Stimulated activated effector memory CD8-positive, alpha-beta T cell treated with anti-CD3 and anti-CD28 coated beads, Interleukin-12 subunit alpha, Interleukin-12 subunit beta, amount 100 ng/mL, for 72 hours (primary cell): ENCODE measurements around the gene ZC3H12C.
A peak's percentile ranks its signal among the peaks of the same experiment; 100 is the strongest.
"Not testable (repeated sequence)": the region's sequence is repeated elsewhere in the genome, so short reads cannot be mapped to it uniquely, and the experiment has no call there.

Experiments
- ATAC-seq: fragments of 150-1000 bp; cut with Tn5 transposase; 2 replicates; pipeline ENCODE4 v1.10.0; 2021
- DNase-seq, 2 donors: peaks; one replicate each; pipeline ENCODE4 v3.0.0; 2021 to 2022; ENCODE audit warnings: low spot score in 2 of 2
- H3K27ac Mint-ChIP-seq: one replicate; pipeline ENCODE4 v1.8.0; 2022; ENCODE audit warnings: mild to moderate bottlenecking, mixed read lengths
- H3K36me3 Mint-ChIP-seq: one replicate; pipeline ENCODE4 v1.8.0; 2022; ENCODE audit warnings: mild to moderate bottlenecking, mixed read lengths
- H3K4me1 Mint-ChIP-seq: one replicate; pipeline ENCODE4 v1.8.0; 2022; ENCODE audit warnings: mixed read lengths
- H3K4me3 Mint-ChIP-seq: one replicate; pipeline ENCODE4 v1.8.0; 2022; ENCODE audit warnings: mild to moderate bottlenecking, mixed read lengths
- H3K9me3 Mint-ChIP-seq: one replicate; pipeline ENCODE4 v1.8.0; 2022; ENCODE audit warnings: mixed read lengths

ZC3H12C gene

DNA sequence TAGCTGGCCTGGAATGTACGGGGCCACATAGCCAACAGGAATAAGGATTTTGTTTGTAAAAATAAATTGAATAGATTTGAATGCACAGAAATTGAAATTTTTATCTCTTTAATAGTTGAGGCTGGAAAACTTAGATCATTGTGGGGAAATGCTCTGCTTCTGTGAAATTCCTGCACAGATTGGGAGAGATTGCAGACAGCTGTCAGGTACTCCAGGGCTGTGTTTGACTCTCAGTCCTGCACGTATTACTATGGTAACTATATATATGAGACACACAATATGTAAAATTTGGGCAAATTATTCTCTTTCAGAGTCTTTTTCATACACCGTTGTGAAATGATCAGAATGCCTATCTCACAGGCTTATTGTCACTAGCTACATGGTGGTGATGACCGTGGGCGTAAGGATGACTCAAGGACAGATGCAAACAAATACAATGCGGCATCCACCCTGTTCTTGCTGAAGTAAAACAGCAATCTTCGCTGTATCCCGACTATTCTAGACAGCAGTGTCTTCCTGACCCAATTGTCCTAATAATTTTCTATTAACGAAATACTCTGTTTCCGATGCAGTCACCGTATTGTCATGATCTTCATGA lies 79.4 kb downstream of the ZC3H12C start:
- no peak overlapping the region for H3K27ac Mint-ChIP-seq
- peak; percentile 44 for ATAC-seq
- no peaks in the 10 kb centered on the region for H3K9me3 Mint-ChIP-seq
- DNase-seq: no peak
- peaks cover 7% of the 10 kb centered on the region for H3K4me1 Mint-ChIP-seq
- H3K36me3 Mint-ChIP-seq: no peaks in the 10 kb centered on the region
- no peak overlapping the region for H3K4me3 Mint-ChIP-seq

DNA sequence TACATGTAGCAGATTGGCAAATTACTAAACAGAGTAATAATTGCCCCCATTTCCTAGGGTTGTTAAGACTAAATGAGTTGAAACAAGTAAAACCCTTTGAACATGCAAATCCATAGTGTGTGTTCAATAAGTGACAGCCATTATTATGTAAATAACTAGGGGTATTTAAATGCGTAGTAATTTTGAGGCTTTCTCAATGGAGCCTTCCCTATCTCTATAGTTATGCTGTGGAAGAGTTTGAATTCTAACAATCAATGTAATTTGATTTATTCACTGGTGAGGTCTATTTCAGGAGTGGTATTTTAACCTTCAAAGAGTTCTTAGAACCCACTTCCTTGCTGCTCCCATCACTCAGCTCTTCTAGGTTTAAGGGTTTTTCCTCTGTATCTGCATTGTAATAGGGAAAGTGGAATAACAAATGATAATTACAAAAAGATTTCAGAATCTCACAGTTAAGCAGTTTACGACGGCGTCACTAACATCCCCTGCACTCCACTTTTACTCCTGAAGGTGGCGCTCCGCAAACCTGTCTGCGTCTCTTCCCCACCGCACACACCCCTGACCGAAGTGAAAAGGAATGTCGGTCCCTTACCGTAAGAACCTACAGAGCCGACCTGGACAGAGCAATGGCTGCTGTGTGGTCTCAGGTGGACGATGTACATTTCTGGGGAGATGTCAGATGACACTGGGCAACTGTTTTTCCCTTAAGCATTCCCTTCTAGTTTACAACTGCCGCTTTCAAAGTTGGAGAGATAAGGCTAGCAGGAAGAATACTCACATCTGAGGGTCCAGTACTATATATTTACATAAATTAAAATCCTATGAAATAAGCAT lies 80.8 kb downstream of the ZC3H12C start:
- H3K9me3 Mint-ChIP-seq: no peaks in the 10 kb centered on the region
- peak; percentile 54 to 79 for DNase-seq
- H3K27ac Mint-ChIP-seq: no peak overlapping the region
- no peak overlapping the region for H3K4me3 Mint-ChIP-seq
- H3K4me1 Mint-ChIP-seq: peaks cover 7% of the 10 kb centered on the region
- peak; percentile 57 for ATAC-seq
- no peaks in the 10 kb centered on the region for H3K36me3 Mint-ChIP-seq

DNA sequence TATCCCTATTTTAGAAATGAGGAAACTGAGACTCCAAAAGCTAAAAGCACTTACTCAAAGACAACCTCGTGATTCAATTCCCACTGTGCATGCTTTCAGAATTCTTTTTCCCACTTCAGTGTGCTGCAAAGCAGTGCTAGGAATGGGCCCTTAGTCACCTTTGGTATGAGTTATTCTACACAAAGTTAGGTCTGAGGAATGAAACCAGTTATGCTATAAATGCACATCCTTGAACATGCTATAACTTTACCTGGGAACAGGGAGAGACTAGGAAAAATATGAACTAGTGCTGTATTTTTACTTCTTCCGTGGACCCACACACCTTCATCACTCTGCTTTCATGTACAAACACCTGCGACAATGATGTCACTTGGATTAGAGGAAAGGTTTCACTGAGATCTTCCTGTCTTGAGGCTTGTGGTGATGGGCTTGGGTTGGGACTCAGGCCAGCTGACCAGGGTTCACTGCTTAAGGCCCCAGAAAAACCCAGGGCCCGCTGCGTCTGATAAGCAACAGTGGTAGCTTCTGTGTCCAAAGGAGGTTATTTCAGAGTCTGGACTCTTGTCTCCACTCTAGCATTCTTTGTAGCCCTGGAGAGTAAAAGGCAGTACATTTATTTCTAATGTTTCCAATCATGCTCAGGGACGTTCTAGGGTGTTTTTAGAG lies 81.6 kb downstream of the ZC3H12C start:
- Mint-ChIP-seq H3K36me3 (no peaks in the 10 kb centered on the region), H3K27ac (no peak overlapping the region)
- ATAC-seq: no peak

DNA sequence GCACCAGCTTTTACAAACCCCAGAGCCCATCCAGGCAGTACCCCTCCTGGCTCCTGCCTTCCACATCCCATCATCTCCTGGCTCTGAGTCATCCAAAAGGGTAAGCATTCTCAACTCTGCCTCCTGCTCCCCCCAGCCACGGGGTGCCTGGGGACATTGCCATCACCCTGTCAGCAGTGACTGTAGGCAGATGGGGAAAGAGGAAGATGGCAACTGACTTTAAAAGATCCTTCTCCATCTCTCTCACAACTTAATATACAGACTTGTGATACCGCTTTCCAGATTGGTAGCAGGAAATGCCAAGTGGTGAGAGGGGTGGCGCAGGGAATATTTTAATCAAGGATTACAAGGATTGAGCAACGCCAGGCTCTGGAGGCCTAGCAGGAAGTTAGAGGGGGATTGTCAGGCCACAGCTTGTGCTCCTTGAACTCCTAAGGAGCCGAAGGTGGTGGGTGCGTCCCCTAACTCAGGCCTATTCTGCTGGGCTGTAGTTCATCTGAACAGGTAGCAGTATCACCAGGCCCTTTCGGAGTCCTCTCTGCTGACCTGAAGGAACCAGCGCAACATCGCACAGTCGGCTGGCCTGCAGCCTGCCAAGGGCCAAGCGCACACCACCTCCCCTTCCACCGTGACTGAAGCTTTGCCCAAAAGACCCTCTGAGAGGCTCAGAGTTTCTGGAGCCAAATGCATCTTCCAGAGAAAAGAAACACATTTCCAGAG lies 83.3 kb downstream of the ZC3H12C start:
- ATAC-seq (no peak), DNase-seq (peak in 1 of 2 donors; percentile 40)
- H3K4me1 Mint-ChIP-seq: peaks cover 7% of the 10 kb centered on the region
- H3K9me3 Mint-ChIP-seq: no peaks in the 10 kb centered on the region
- no peaks in the 10 kb centered on the region for H3K36me3 Mint-ChIP-seq
- H3K4me3 Mint-ChIP-seq: no peak overlapping the region
- H3K27ac Mint-ChIP-seq: no peak overlapping the region

More for the DNA sequence above, 81.6 kb downstream of the ZC3H12C start:
- no peak overlapping the region for H3K4me3 Mint-ChIP-seq
- peaks cover 7% of the 10 kb centered on the region for H3K4me1 Mint-ChIP-seq
- peak in 1 of 2 donors; percentile 37 for DNase-seq
- no peaks in the 10 kb centered on the region for H3K9me3 Mint-ChIP-seq

DNA sequence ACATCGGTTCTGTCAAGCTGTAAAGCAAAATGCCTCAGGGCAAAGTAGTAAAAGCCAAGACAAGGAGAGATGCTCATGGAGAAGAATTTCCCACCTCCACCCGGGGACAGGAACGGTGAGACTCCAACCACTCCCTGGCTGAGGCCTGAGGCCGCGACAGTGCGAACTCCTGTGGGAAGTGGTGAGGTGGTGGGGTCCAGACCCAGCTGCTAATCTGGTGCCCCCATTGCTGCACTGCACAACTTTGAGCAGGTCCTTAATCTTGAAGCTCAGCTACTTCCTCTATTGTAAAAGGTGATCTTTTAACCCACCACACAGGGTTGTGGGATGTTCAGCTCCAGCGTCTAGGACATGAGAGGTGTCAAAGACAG lies 83.9 kb downstream of the ZC3H12C start:
- ATAC-seq (no peak), DNase-seq (peak in 1 of 2 donors; percentile 38)
- Mint-ChIP-seq H3K27ac (no peak overlapping the region), H3K4me3 (no peak overlapping the region), H3K9me3 (no peaks in the 10 kb centered on the region), H3K4me1 (peaks cover 7% of the 10 kb centered on the region), H3K36me3 (no peaks in the 10 kb centered on the region)

DNA sequence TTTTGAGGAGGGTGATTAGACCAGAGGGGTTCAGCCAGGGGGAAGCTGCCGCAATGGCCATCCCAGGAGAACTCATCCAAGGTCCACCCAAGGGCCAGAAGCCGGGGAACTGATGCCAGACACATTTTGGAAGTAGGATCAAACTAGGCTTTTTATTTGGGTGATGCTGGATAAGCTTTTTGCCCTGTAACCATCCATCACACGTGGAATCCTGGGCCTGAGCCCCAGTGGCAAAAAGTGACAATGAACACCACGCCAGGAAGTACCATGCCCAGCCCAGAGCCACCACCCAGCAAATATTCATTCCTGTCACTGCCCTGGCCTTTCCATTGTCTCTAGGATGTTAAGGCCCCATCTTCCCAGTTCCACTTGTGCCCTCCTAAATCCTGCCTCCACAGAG lies 85.9 kb downstream of the ZC3H12C start:
- DNase-seq: no peak

DNA sequence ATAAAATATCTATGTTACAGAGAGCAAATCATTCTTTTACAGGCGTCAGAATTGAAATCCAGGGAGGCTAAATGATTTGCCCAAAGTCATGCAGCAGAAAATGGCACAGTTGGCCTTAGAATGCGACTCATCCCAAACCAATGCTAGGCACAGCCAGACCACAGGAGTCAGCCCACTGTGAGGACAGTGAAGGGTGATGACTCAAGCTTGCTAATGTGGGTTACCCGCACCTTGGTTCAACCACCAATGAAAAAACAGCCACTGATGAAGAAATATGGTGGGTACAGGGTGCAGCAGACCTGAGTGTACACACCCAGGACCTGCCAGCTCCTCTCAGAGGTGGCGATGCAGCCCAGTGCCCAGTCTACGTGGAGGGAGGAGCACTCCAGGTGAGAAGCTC lies 89.7 kb downstream of the ZC3H12C start:
- DNase-seq (peak in 1 of 2 donors; percentile 47), ATAC-seq (peak; percentile 73)
- Mint-ChIP-seq H3K9me3 (no peaks in the 10 kb centered on the region), H3K36me3 (no peaks in the 10 kb centered on the region), H3K4me1 (no peaks in the 10 kb centered on the region), H3K27ac (no peak overlapping the region), H3K4me3 (no peak overlapping the region)

More for the DNA sequence above, 85.9 kb downstream of the ZC3H12C start:
- Mint-ChIP-seq H3K4me3 (no peak overlapping the region), H3K9me3 (no peaks in the 10 kb centered on the region), H3K36me3 (no peaks in the 10 kb centered on the region), H3K27ac (no peak overlapping the region), H3K4me1 (peaks cover 4% of the 10 kb centered on the region)
- no peak for ATAC-seq

DNA sequence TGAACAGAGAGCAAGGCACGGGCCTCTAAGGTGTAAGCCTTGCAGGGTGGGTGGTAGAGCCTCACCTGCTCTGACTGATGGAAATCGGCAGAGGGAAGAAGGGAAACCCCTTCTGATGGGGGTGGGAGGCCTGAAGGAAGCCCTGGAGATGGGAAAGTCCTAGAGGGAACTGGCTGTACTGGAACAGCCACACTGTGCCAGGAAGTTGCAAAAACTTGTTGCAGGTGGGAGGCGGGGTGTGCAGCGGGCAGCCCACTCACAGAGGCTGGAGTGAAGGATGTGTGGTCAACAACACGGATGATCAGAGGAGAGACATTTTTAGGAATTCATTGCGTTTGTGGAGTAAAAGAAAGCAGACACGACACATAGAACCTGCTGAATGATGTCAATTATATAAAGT lies 91.3 kb downstream of the ZC3H12C start:
- Mint-ChIP-seq H3K27ac (no peak overlapping the region), H3K9me3 (no peaks in the 10 kb centered on the region), H3K4me3 (no peak overlapping the region), H3K36me3 (no peaks in the 10 kb centered on the region), H3K4me1 (no peaks in the 10 kb centered on the region)
- no peak for DNase-seq
- ATAC-seq: no peak

DNA sequence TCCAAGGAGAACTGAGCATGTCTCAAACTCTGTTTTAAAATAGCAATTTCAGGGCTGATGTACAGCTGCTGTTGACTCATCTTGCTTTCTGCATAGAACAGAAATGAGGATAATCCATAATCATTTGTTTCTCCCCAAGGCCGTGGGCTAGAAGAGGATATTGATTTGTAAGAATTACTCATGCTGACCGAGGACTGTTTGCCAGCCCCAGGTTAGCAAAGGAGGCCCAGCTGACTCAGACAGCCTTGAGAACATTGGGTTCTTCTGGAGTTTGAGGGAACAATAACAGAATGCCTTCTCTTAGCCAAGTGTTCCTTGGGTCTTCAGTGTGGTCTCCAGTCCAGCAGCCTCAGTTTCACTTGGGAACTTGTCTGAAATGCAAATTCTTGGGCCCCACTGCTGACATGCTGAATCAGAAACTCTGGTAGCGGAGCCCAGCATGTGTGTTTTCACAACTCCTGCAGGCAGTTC lies 92.0 kb downstream of the ZC3H12C start:
- DNase-seq (no peak), ATAC-seq (no peak)
- Mint-ChIP-seq H3K36me3 (no peaks in the 10 kb centered on the region), H3K4me1 (no peaks in the 10 kb centered on the region), H3K4me3 (no peak overlapping the region), H3K27ac (no peak overlapping the region), H3K9me3 (no peaks in the 10 kb centered on the region)

DNA sequence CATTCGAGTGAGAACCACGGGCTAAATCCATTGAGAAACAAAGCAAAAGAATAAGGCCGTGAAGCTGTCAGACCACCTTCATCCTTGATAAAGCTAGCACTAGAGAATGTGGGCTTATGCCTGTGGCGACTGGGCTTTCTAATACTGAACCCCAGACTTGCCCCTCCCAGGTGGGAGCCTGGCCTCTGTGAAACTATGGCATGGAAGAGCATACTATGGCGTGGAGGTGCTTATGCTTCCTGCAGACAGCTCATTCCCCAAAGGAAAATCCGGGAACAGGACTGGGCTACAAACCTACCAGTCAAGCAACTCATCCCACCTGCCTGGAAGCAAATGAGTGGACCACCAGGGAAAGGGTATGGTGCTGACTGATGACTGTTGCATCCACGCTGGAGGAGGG lies 92.4 kb downstream of the ZC3H12C start:
- Mint-ChIP-seq H3K4me1 (no peaks in the 10 kb centered on the region), H3K9me3 (no peaks in the 10 kb centered on the region), H3K36me3 (no peaks in the 10 kb centered on the region), H3K27ac (no peak overlapping the region), H3K4me3 (no peak overlapping the region)
- no peak for DNase-seq
- ATAC-seq: no peak

DNA sequence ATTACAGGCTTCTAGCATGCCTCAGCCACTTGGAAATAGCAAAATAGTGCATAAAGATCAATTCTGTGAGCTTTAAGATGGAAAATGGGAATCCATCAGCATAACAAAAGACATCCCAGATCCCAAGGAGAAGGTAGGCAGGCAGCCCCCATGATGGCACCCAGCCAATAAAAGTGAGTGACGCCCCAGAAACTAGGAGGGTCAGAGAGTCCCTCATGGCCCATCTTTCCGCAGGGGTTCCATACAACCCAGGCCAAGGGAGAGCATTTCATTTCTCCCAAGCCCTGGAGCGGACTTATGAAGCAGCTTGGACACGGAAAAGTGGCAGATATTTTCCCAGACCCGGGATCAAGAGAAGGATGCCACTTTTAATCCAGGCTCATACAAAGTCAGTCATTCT lies 93.3 kb downstream of the ZC3H12C start:
- H3K9me3 Mint-ChIP-seq: no peaks in the 10 kb centered on the region
- H3K4me1 Mint-ChIP-seq: no peaks in the 10 kb centered on the region
- no peak overlapping the region for H3K27ac Mint-ChIP-seq

DNA sequence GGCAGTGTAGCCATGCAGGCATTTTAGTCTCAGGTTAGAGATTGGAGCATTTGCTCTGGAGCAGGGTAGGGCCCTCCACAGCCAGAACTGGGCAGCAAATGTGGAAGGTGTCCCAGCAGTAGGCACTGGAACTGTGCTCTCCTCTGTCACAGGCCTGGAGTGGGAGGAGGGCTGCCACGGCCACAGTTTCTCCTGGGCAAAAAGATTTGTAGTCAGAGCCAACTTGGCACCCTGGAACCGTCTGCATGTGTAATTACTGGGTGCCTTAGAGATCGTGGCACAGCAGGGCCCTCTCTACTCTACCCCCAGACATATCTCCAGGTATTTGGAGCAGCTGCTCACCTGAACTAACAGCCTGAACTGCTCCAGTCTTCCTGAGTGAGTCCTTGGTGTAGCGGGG lies 93.7 kb downstream of the ZC3H12C start:
- Mint-ChIP-seq H3K27ac (no peak overlapping the region), H3K4me3 (no peak overlapping the region), H3K9me3 (no peaks in the 10 kb centered on the region), H3K36me3 (no peaks in the 10 kb centered on the region), H3K4me1 (peaks cover 2% of the 10 kb centered on the region)
- DNase-seq: peak in 1 of 2 donors; percentile 40
- ATAC-seq: no peak

More for the DNA sequence above, 93.3 kb downstream of the ZC3H12C start:
- no peak overlapping the region for H3K4me3 Mint-ChIP-seq
- no peak for ATAC-seq
- H3K36me3 Mint-ChIP-seq: no peaks in the 10 kb centered on the region
- no peak for DNase-seq

DNA sequence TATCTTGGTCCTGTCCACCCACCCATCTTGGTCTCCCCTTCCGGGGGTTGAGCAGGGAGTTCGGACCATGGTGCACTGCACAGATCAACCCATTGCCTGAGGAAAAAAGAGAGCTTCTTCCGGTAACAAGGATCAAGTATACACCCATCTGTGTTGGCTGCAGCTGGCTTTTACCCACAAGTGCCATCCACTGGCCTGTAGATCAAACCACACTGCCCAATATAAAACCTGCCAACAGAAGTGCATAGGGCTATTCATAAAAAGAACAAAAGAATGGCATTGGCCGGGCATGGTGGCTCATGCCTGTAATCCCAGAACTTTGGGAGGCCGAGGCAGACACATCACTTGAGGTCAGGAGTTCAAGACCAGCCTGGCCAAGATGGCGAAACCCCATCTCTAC lies 94.5 kb downstream of the ZC3H12C start:
- DNase-seq (no peak), ATAC-seq (no peak)
- H3K4me3 Mint-ChIP-seq: no peak overlapping the region
- H3K36me3 Mint-ChIP-seq: no peaks in the 10 kb centered on the region
- H3K27ac Mint-ChIP-seq: no peak overlapping the region
- H3K4me1 Mint-ChIP-seq: peaks cover 11% of the 10 kb centered on the region
- H3K9me3 Mint-ChIP-seq: no peaks in the 10 kb centered on the region

DNA sequence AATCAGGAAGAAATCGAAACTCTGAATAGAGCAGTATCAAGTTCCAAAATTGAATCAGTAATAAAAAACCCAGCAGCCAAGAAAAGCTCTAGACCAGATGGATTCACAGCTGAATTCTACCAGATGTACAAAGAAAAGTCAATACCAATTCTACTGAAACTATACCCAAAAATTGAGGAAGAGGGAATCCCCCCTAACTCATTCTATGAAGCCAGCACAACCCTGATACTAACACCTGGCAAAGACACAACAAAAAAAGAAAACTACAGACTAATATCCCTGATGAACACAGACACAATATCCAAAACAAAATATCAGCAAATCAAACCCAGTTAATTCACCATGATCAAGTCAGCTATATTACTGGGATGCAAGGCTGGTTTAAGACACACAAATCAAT lies 97.7 kb downstream of the ZC3H12C start:
- Mint-ChIP-seq H3K4me1 (peaks cover 15% of the 10 kb centered on the region), H3K4me3 (no peak overlapping the region), H3K27ac (no peak overlapping the region), H3K9me3 (no peaks in the 10 kb centered on the region), H3K36me3 (no peaks in the 10 kb centered on the region)
- ATAC-seq: no peak
- DNase-seq: no peak

DNA sequence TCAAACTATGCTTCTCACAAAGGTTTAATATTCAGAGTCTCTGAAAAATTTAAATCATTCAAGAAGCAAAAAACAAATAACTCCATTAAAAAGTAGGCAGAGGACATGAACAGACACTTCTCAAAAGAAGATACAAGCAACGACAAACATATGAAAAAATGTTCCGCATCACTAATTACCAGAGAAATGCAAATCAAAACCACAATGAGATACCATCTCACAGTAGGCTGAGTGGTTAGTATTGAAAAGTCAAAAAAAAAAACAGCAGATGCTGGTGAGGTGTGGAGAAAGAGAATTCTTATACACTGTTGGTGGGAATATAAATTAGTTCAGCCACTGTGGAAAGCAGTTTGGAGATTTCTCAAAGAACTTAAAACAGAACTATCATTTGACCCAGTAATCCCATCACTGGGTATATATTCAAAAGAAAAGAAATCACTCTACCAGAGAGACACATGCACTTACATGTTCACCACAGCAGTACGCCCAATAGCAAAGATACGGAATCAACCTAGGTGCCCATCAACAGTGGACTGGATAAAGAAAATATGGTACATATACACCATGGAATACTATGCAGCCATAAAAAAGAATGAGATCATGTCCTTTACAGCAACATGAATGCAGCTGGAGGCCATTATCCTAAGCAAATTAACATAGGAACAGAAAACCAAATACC lies 99.6 kb downstream of the ZC3H12C start:
- H3K4me1 Mint-ChIP-seq: peaks cover 15% of the 10 kb centered on the region
- not testable (repeated sequence) for H3K9me3 Mint-ChIP-seq, H3K36me3 Mint-ChIP-seq, H3K27ac Mint-ChIP-seq, DNase-seq, H3K4me3 Mint-ChIP-seq
- peak; percentile 78 for ATAC-seq
